ENCODE data around the gene PRDX1. TPM values are rescaled to one million over a fixed set of nuclear protein-coding genes. Genes with fewer than 3 reads are reported as not detected.
A peak's percentile ranks its signal among the peaks of the same experiment; 100 is the strongest.

The PRDX1 gene
- total and polyA plus RNA-seq, 12 donors: 343 to 908 (median 452) TPM

- no peaks in the 10 kb centered on the region for H3K27me3 ChIP-seq
- H3K36me3 ChIP-seq (replicated peaks in 1 of 2): peaks cover 0 to 8% of the 10 kb centered on the region in 2 donors
- WGBS, 4 donors: 0 to 4% (median 2%) methylated on average over 24 to 47 of the region's 47 CpGs
- TF ChIP-seq POLR2A (IDR thresholded peaks at IDR 0.05) (peak; percentile 17 to 72), CTCF (IDR thresholded peaks at IDR 0.05) (peak in 3 of 6 experiments; percentile 20 to 48 (median 32))
- peak within 1 kb of the TSS; percentile 71 to 90 (median 87) for H3K27ac ChIP-seq
- H3K4me3 ChIP-seq: peak within 1 kb of the TSS; percentile 1 to 90 (median 64)
- intact Hi-C loops (cut with DNase I): no loop called here
- peaks cover 18 to 22% of the 10 kb centered on the region in 2 donors for H3K4me1 ChIP-seq (replicated peaks in 1 of 2)
- no peaks in the 10 kb centered on the region for H3K9me3 ChIP-seq (replicated peaks in 1 of 3)
- peak; percentile 85 to 94 (median 90) for DNase-seq
Measured at GRCh38 chr1:45550401-45551351, 29.0 kb upstream of the PRDX1 start, which contains the start of gene AKR1A1. Gene AKR1A1, plus strand, starts transcription at chr1:45550826. Its CDS starts 10,969 bp downstream, at chr1:45561795.

- H3K9me3 ChIP-seq (replicated peaks in 1 of 3): no peaks in the 10 kb centered on the region
- WGBS, 4 donors: 79 to 86% (median 85%) methylated on average over 7 of the region's 7 CpGs
- no peak overlapping the region for H3K4me3 ChIP-seq
- TF ChIP-seq POLR2A (IDR thresholded peaks at IDR 0.05) (no peak), CTCF (IDR thresholded peaks at IDR 0.05) (no peak)
- DNase-seq: no peak
- no peaks in the 10 kb centered on the region for H3K36me3 ChIP-seq (replicated peaks in 1 of 2)
- no peak overlapping the region for H3K27ac ChIP-seq
- H3K4me1 ChIP-seq (replicated peaks in 1 of 2): peaks cover 7 to 26% of the 10 kb centered on the region in 2 donors
- no peaks in the 10 kb centered on the region for H3K27me3 ChIP-seq
- intact Hi-C loops (cut with DNase I): no loop called here
Measured at GRCh38 chr1:45545553-45546310, 24.0 kb upstream of the PRDX1 start.

GRCh38 chr1:45545019-45545493 is 23.4 kb upstream of the PRDX1 start:
- H3K4me1 ChIP-seq (replicated peaks in 1 of 2): peaks cover 4 to 22% of the 10 kb centered on the region in 2 donors
- peak overlapping the region in 2 of 5 donors; percentile 21 to 41 for H3K27ac ChIP-seq
- TF ChIP-seq CTCF (IDR thresholded peaks at IDR 0.05): no peak
- TF ChIP-seq POLR2A (IDR thresholded peaks at IDR 0.05): no peak
- WGBS, 4 donors: 46 to 63% (median 56%) methylated on average over 6 of the region's 6 CpGs
- no peak for DNase-seq
- intact Hi-C loops (cut with DNase I): no loop called here
- H3K27me3 ChIP-seq: no peaks in the 10 kb centered on the region
- no peaks in the 10 kb centered on the region for H3K36me3 ChIP-seq (replicated peaks in 1 of 2)
- H3K4me3 ChIP-seq: no peak overlapping the region
- no peaks in the 10 kb centered on the region for H3K9me3 ChIP-seq (replicated peaks in 1 of 3)

GRCh38 chr1:45544530-45544929 is 22.8 kb upstream of the PRDX1 start:
- no peaks in the 10 kb centered on the region for H3K9me3 ChIP-seq (replicated peaks in 1 of 3)
- H3K36me3 ChIP-seq (replicated peaks in 1 of 2): no peaks in the 10 kb centered on the region
- no peaks in the 10 kb centered on the region for H3K27me3 ChIP-seq
- no peak for TF ChIP-seq CTCF (IDR thresholded peaks at IDR 0.05)
- no peak for TF ChIP-seq POLR2A (IDR thresholded peaks at IDR 0.05)
- WGBS, 4 donors: 80 to 88% (median 85%) methylated on average over 4 of the region's 4 CpGs
- H3K4me1 ChIP-seq (replicated peaks in 1 of 2): peaks cover 0 to 19% of the 10 kb centered on the region in 2 donors
- no peak overlapping the region for H3K4me3 ChIP-seq
- DNase-seq: no peak
- peak overlapping the region in 1 of 5 donors; percentile 21 for H3K27ac ChIP-seq
- intact Hi-C loops (cut with DNase I): no loop called here
